Endothelial cell of umbilical vein (primary cell): ENCODE measurements around the gene PDGFRB. TPM values are rescaled to one million over a fixed set of nuclear protein-coding genes. Genes with fewer than 3 reads are reported as not detected.

Experiments used
- BruUV-seq: library from RNA; stranded (reverse); fragments of 400-500 nt; replicated peaks from 2 replicates; lab custom pipeline; 2021; lab: Mats Ljungman, UMichigan
- CTCF ChIA-PET: fragments of 300-600, 350-600 bp; sonication (Branson Sonifier 250); formaldehyde crosslinking; loops from one replicate; lab custom pipeline; 2021; ENCODE audit warnings: antibody characterized with exemption, inconsistent platforms; lab: Charles Lee
- POLR2A ChIA-PET: fragments of 300-600, 350-600 bp; sonication (Branson Sonifier 250); formaldehyde crosslinking; loops from one replicate; lab custom pipeline; 2021; ENCODE audit warnings: antibody characterized with exemption, inconsistent platforms; lab: Charles Lee
- DNase-seq: peaks from one replicate; pipeline ENCODE4 v3.0.0-alpha.2; 2011; ENCODE audit warnings: low read depth, low spot score
- FAIRE-seq: peaks from 2 replicates; lab custom pipeline; 2011; peaks lifted over from hg19 to GRCh38; lab: Jason Lieb, UNC
- H2AFZ ChIP-seq: 2 replicates; pipeline ENCODE4 v1.6.0; 2012; ENCODE audit warnings: low read depth, low read length, control low read depth, inconsistent platforms
- H3K27ac ChIP-seq: 2 replicates; pipeline ENCODE4 v1.5.1; 2011; ENCODE audit warnings: low read depth, mild to moderate bottlenecking, control low read depth, low read length, moderate library complexity; ENCODE audit not compliant: insufficient read depth
- H3K27me3 ChIP-seq, 2 experiments: 2 replicates each; pipeline versions ENCODE4 v1.6.0 to v1.6.1; 2011; ENCODE audit warnings: low read length in 2 of 2, mixed read lengths in 1 of 2; ENCODE audit not compliant: control insufficient read depth in 2 of 2, insufficient read depth in 2 of 2
- H3K36me3 ChIP-seq, 2 experiments: 2 replicates in 1 of 2; 3 replicates in 1 of 2; pipeline ENCODE4 v1.5.1; 2011; ENCODE audit warnings: low read length in 2 of 2, mild to moderate bottlenecking in 1 of 2, moderate library complexity in 1 of 2; ENCODE audit not compliant: control insufficient read depth in 2 of 2, insufficient read depth in 2 of 2; ENCODE audit errors: extremely low read depth in 1 of 2
- H3K4me1 ChIP-seq: 3 replicates; pipeline ENCODE4 v1.5.1; 2011; ENCODE audit warnings: mild to moderate bottlenecking, low read length; ENCODE audit not compliant: control insufficient read depth, insufficient read depth; ENCODE audit errors: extremely low read depth
- H3K4me2 ChIP-seq: 2 replicates; pipeline ENCODE4 v1.6.1; 2011; ENCODE audit warnings: low read length, control low read depth, mixed read lengths; ENCODE audit not compliant: insufficient read depth
- H3K4me3 ChIP-seq, 3 experiments: fragments of 200-600 bp in 1 of 3; sonication (generic), shearing (Covaris generic) in 1 of 3; replicated peaks in 1 of 3; 2 replicates each; pipeline ENCODE4 v1.5.1; 2011 to 2016; ENCODE audit warnings: control low read depth in 3 of 3, low read length in 3 of 3, mild to moderate bottlenecking in 2 of 3, inconsistent platforms in 1 of 3, low read depth in 1 of 3, moderate library complexity in 1 of 3; ENCODE audit not compliant: insufficient read depth in 1 of 3
- H3K79me2 ChIP-seq: 2 replicates; pipeline ENCODE4 v1.6.0; 2012; ENCODE audit warnings: low read length, inconsistent platforms; ENCODE audit not compliant: control insufficient read depth, insufficient read depth
- H3K9ac ChIP-seq: replicated peaks from 2 replicates; pipeline ENCODE3; 2011; ENCODE audit warnings: low read length, control low read depth; ENCODE audit not compliant: insufficient read depth; ENCODE audit errors: extremely low read depth
- H3K9me1 ChIP-seq: replicated peaks from 3 replicates; pipeline ENCODE4 v1.6.0; 2011; ENCODE audit warnings: mild to moderate bottlenecking, low read length; ENCODE audit not compliant: control insufficient read depth, insufficient read depth; ENCODE audit errors: extremely low read depth
- H3K9me3 ChIP-seq: replicated peaks from 2 replicates; pipeline ENCODE4 v1.5.1; 2012; ENCODE audit warnings: low read length, inconsistent platforms; ENCODE audit not compliant: control insufficient read depth, insufficient read depth
- H4K20me1 ChIP-seq: replicated peaks from 2 replicates; pipeline ENCODE3; 2011; ENCODE audit warnings: mild to moderate bottlenecking, low read length; ENCODE audit not compliant: control insufficient read depth, insufficient read depth; ENCODE audit errors: extremely low read depth
- CTCF ChIP-seq, 2 donors: IDR thresholded peaks; 1 replicate in 1 of 2; 2 replicates in 1 of 2; pipeline ENCODE4 v1.5.1; 2011; ENCODE audit warnings: low read length in 2 of 2, mild to moderate bottlenecking in 2 of 2, moderate library complexity in 2 of 2, control low read depth in 1 of 2, inconsistent platforms in 1 of 2, low read depth in 1 of 2; ENCODE audit not compliant: insufficient read depth in 1 of 2; ENCODE audit errors: extremely low read depth in 1 of 2
- EZH2 ChIP-seq: IDR thresholded peaks from 2 replicates; pipeline ENCODE4 v1.6.1; 2012; ENCODE audit warnings: borderline replicate concordance, low read depth, mild to moderate bottlenecking, moderate library complexity, low read length, inconsistent platforms; ENCODE audit not compliant: severe bottlenecking
- FOS ChIP-seq: IDR thresholded peaks from 2 replicates; pipeline ENCODE4 v1.6.1; 2011; ENCODE audit warnings: mild to moderate bottlenecking, low read length, moderate library complexity, borderline replicate concordance; ENCODE audit not compliant: insufficient read depth
- GATA2 ChIP-seq: IDR thresholded peaks from 2 replicates; pipeline ENCODE4 v1.7.0; 2011; ENCODE audit warnings: low read depth, mild to moderate bottlenecking, moderate library complexity, mixed read lengths, low read length; ENCODE audit not compliant: insufficient read length, insufficient read depth
- JUN ChIP-seq: IDR thresholded peaks from 2 replicates; pipeline ENCODE4 v1.6.1; 2011; ENCODE audit warnings: borderline replicate concordance, low read depth; ENCODE audit not compliant: insufficient read length, insufficient read depth
- MAX ChIP-seq: IDR thresholded peaks from 2 replicates; pipeline ENCODE4 v1.6.1; 2011; ENCODE audit not compliant: insufficient read depth, insufficient read length
- MYC ChIP-seq: IDR thresholded peaks from one replicate; pipeline ENCODE4 v1.6.1; 2011; ENCODE audit warnings: mild to moderate bottlenecking, low read depth, low read length
- POLR2A ChIP-seq: IDR thresholded peaks from 2 replicates; pipeline ENCODE4 v1.6.1; 2012; ENCODE audit warnings: low read depth, mild to moderate bottlenecking, control low read depth, low read length
- POLR2AphosphoS5 ChIP-seq: IDR thresholded peaks from 2 replicates; pipeline ENCODE4 v1.6.1; 2012; ENCODE audit warnings: low read depth, mild to moderate bottlenecking, control low read depth, low read length, moderate library complexity; ENCODE audit not compliant: insufficient read depth
- dilution Hi-C: fragments of 300-500 bp; cut with MboI; formaldehyde crosslinking; loops from one replicate; pipeline ENCODE4 v1.15.0; 2019; ENCODE audit warnings: low sequenced_read_pairs; ENCODE audit not compliant: extremely low pct_ligation_motif_present
- intact Hi-C: fragments of 100-400 bp; cut with micrococcal nuclease; formaldehyde crosslinking; loops from one replicate; pipeline ENCODE4 v1.10.0; 2022
- polyA plus RNA-seq, 4 experiments: library from polyadenylated mRNA; depleted of rRNA in 3 of 4; stranded (reverse) in 3 of 4; unstranded in 1 of 4; fragments of >200 nt; gene quantifications; 2 replicates each; pipeline versions ENCODE4 v1.2.1 to v1.2.3, GENCODE V29; 2011 to 2012; ENCODE audit warnings: missing spikeins in 1 of 4
- total RNA-seq: library from RNA; stranded (reverse); gene quantifications from 2 replicates; pipeline ENCODE4 v1.2.3, GENCODE V29; 2021

Gene PDGFRB
- total and polyA plus RNA-seq, 2 donors (not counting 3 experiments of a cell fraction or from before 2014, with no cell fraction given), result 1.4 to 1.7 TPM

GRCh38 chr5:150092159-150092787 lies 63.4 kb downstream of the PDGFRB start:
- Histone ChIP-seq H3K9me1 (no peaks in the 10 kb centered on the region), H3K4me2 (no peak overlapping the region), H3K36me3 (no peaks in the 10 kb centered on the region), H3K79me2 (no peaks in the 10 kb centered on the region), H3K9ac (no peak overlapping the region), H4K20me1 (no peaks in the 10 kb centered on the region), H3K27me3 (peaks cover 19 to 52% of the 10 kb centered on the region in 2 experiments), H3K4me3 (no peak overlapping the region), H3K9me3 (no peaks in the 10 kb centered on the region), H3K4me1 (no peaks in the 10 kb centered on the region), H2AFZ (no peak overlapping the region), H3K27ac (no peak overlapping the region)
- BruUV-seq, result no TSS peak
- intact Hi-C loops, result no loop called here
- no peak for DNase-seq
- ChIA-PET CTCF (no interaction called here), POLR2A (no interaction called here)
- FAIRE-seq, result no peak
- dilution Hi-C loops, result no loop called here
- TF ChIP-seq MYC (no peak), GATA2 (no peak), POLR2A (no peak)

- TF ChIP-seq CTCF (IDR thresholded peaks at IDR 0.05; ENCODE audit: extremely low read depth in 1 of 2, insufficient read depth in 1 of 2, low read depth in 1 of 2, low read length in 2 of 2) (no peak), JUN (no peak), MAX (no peak), MYC (no peak), FOS (no peak), EZH2 (no peak), GATA2 (no peak), POLR2A (no peak), POLR2AphosphoS5 (no peak)
- dilution Hi-C loops (no loop called here), intact Hi-C loops (no loop called here)
- H3K4me2 ChIP-seq, result no peak within 1 kb of the TSS
- no peak for FAIRE-seq
- H2AFZ ChIP-seq, result no peak within 1 kb of the TSS
- POLR2A ChIA-PET, result interaction anchor here (0.6 kb wide), 1 partner anchor 262 kb away, joined by 3 read pairs; no protein-coding TSS in a partner anchor
- H3K79me2 ChIP-seq, result no peaks in the 10 kb centered on the region
- BruUV-seq, result no TSS peak
- H3K4me1 ChIP-seq, result peaks cover 17% of the 10 kb centered on the region
- no peaks in the 10 kb centered on the region for H4K20me1 ChIP-seq
- no peaks in the 10 kb centered on the region for H3K36me3 ChIP-seq
- no peak within 1 kb of the TSS for H3K4me3 ChIP-seq
- CTCF ChIA-PET, result interaction anchor here (1.0 kb wide), 1 partner anchor 252 kb away, joined by 3 read pairs; no protein-coding TSS in a partner anchor
- no peak for DNase-seq
- H3K27ac ChIP-seq, result no peak within 1 kb of the TSS
- peaks cover 22 to 36% of the 10 kb centered on the region in 2 experiments for H3K27me3 ChIP-seq
- H3K9ac ChIP-seq, result no peak within 1 kb of the TSS
- no peaks in the 10 kb centered on the region for H3K9me3 ChIP-seq
- no peaks in the 10 kb centered on the region for H3K9me1 ChIP-seq
Measured at GRCh38 chr5:150085950-150086715, 69.5 kb downstream of the PDGFRB start, which contains the start of gene CSF1R. Gene CSF1R, minus strand, starts transcription at chr5:150086554. Its CDS starts 127 bp downstream, at chr5:150086427.
